CD4-positive, alpha-beta T cell (primary cell): Measurements from ENCODE around the gene MCTP2. TPM values are rescaled to one million over a fixed set of nuclear protein-coding genes. Genes with fewer than 3 reads are reported as not detected.

Experiments used
- ATAC-seq: fragments of 200-7000 bp; cut with Tn5 transposase; one replicate; pipeline ENCODE4 v1.10.0; 2022; ENCODE audit warnings: mild to moderate bottlenecking; ENCODE audit not compliant: poor library complexity
- CTCF ChIA-PET: fragments of 350-600 bp; sonication (Branson Sonifier 250); formaldehyde crosslinking; loops from one replicate; lab custom pipeline; 2021; ENCODE audit warnings: antibody characterized with exemption, inconsistent platforms; lab: Charles Lee
- POLR2A ChIA-PET: fragments of 350-600 bp; sonication (Branson Sonifier 250); formaldehyde crosslinking; loops from one replicate; lab custom pipeline; 2021; ENCODE audit warnings: antibody characterized with exemption, inconsistent platforms; lab: Charles Lee
- DNase-seq, 14 experiments: peaks; one replicate each; pipeline ENCODE4 v3.0.0-alpha.2; 2013 to 2020; ENCODE audit warnings: mixed read lengths in 2 of 14
- H3K27ac ChIP-seq, 2 donors: one replicate each; pipeline versions ENCODE4 v1.5.1 to v1.7.0; 2013; ENCODE audit warnings: low read length in 2 of 2, low read depth in 1 of 2, mild to moderate bottlenecking in 1 of 2
- H3K27me3 ChIP-seq, 2 experiments: 1 replicate in 1 of 2; 2 replicates in 1 of 2; pipeline versions ENCODE4 v1.6.1 to v1.7.0; 2013; ENCODE audit warnings: low read length in 2 of 2, control low read depth in 1 of 2, mild to moderate bottlenecking in 1 of 2, moderate library complexity in 1 of 2; ENCODE audit not compliant: insufficient read depth in 2 of 2, control insufficient read depth in 1 of 2
- H3K36me3 ChIP-seq: one replicate; pipeline ENCODE4 v1.6.1; 2013; ENCODE audit warnings: low read length, control low read depth; ENCODE audit not compliant: insufficient read depth
- H3K4me1 ChIP-seq: one replicate; pipeline ENCODE4 v1.6.1; 2013; ENCODE audit warnings: low read length, control low read depth; ENCODE audit not compliant: insufficient read depth
- H3K4me3 ChIP-seq: one replicate; pipeline ENCODE4 v1.5.1; 2013; ENCODE audit warnings: mild to moderate bottlenecking, low read length, moderate library complexity
- H3K9me3 ChIP-seq, 2 experiments: 1 replicate in 1 of 2; 2 replicates in 1 of 2; pipeline versions ENCODE4 v1.6.1 to v1.7.0; 2013; ENCODE audit warnings: low read length in 2 of 2, mild to moderate bottlenecking in 2 of 2, control low read depth in 1 of 2, moderate library complexity in 1 of 2; ENCODE audit not compliant: control insufficient read depth in 1 of 2, insufficient read depth in 1 of 2
- H3K27ac Mint-ChIP-seq: one replicate; pipeline ENCODE4 v1.8.0; 2020; ENCODE audit warnings: mixed read lengths
- H3K27me3 Mint-ChIP-seq: one replicate; pipeline ENCODE4 v1.8.0; 2021; ENCODE audit warnings: mixed read lengths
- H3K36me3 Mint-ChIP-seq: one replicate; pipeline ENCODE4 v1.8.0; 2021; ENCODE audit warnings: low read depth, mixed read lengths
- H3K4me1 Mint-ChIP-seq: one replicate; pipeline ENCODE4 v1.8.0; 2021; ENCODE audit warnings: low read depth, mixed read lengths
- H3K4me3 Mint-ChIP-seq: one replicate; pipeline ENCODE4 v1.8.0; 2020; ENCODE audit warnings: mild to moderate bottlenecking, mixed read lengths
- H3K9me3 Mint-ChIP-seq: one replicate; pipeline ENCODE4 v1.8.0; 2020; ENCODE audit warnings: mixed read lengths
- CTCF ChIP-seq: fragments of 200-600 bp; IDR thresholded peaks from one replicate; pipeline ENCODE4 v1.8.0; 2022; ENCODE audit warnings: antibody characterized with exemption, mild to moderate bottlenecking
- intact Hi-C, 2 experiments: fragments of 100-400 bp; cut with DNase I in 1 of 2; cut with micrococcal nuclease in 1 of 2; formaldehyde crosslinking; loops; one replicate each; pipeline versions ENCODE4 v1.15.1 to v1.9.0; 2023 to 2025; cut with DNase I, micrococcal nuclease
- polyA plus RNA-seq, 2 donors: library from polyadenylated mRNA; unstranded; fragments of 120-200 nt; gene quantifications; one replicate each; pipeline ENCODE4 v1.2.1, GENCODE V29; 2013
- total RNA-seq, 174 experiments: library from RNA in 2 of 174; stranded (reverse) in 2 of 174; gene quantifications; one replicate each; pipeline ENCODE4 v1.2.3 and lab custom pipeline; 2021 to 2026

The MCTP2 gene
- total RNA-seq: 10 to 100 TPM in 1 of 2 experiments, 1 to 10 TPM in 1; 8.0 to 10.8 TPM
- 6.8 TPM for polyA plus RNA-seq (2013, experiment 1 of 2)
- 8.0 TPM for polyA plus RNA-seq (2013, experiment 2 of 2)
- total RNA-seq (lab: John Stamatoyannopoulos, UW): 8.7 to 46.8 (median 20.3) reads per million in 172 experiments

DNA sequence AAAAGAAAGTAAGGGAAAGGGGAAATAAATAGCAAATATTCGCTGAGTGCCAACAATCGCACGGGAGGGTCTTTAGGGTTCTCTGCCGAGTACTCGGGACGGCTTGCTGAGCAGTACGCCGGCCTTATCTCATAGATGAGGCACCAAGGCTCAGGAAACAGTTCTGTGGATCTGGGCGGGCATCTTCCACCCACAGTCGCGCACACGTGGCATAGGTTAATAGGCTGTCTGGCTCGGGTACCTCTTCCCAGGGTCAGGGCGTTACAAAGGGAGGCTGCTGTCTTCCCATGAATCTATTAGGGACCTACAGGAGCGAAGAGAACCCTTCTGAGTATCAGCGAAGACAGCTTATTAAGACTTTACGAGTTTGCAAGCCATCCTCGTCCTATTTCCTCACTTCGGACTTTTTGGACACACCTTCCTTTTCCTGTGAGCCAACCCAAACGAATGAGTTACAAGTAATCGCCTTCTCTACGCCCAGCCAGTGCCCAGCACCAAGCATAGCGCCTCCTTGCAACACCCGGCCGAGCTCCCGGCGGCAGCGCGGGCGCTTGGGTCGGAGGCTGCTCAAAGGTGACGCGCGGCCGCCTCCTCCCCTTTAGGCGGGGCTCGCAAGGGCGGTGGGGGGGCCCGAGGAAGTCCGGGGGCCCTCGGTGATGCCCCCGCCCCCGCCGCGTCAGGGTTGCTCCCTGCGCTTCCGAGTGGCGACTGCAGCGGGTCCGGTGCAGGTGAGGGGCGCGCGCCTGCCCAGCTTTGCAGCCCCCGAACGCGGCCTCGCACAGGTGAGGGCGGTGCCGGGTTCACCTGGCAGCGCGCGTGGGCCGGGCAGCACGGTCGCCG is at the start of gene MCTP2:
TSS of gene MCTP2 (plus strand) at position 679 of the 840 bp plus-strand sequence. CDS start 66,705 bp downstream, outside the sequence.
- Histone ChIP-seq H3K27me3 (no peaks in the 10 kb centered on the region), H3K27ac (peak within 1 kb of the TSS; percentile 53 to 89), H3K9me3 (no peaks in the 10 kb centered on the region), H3K36me3 (no peaks in the 10 kb centered on the region), H3K4me3 (peak within 1 kb of the TSS; percentile 75), H3K4me1 (peaks cover 27% of the 10 kb centered on the region)
- Mint-ChIP-seq H3K27me3 (no peaks in the 10 kb centered on the region), H3K9me3 (no peaks in the 10 kb centered on the region), H3K4me1 (peaks cover 45% of the 10 kb centered on the region), H3K27ac (peak within 1 kb of the TSS; percentile 90), H3K36me3 (no peaks in the 10 kb centered on the region), H3K4me3 (peak within 1 kb of the TSS; percentile 96)
- intact Hi-C loops: loop anchor here in 1 of 2 experiments (5.0 to 10.0 kb wide), 2 partner anchors 59 to 94 kb away; no protein-coding TSS in a partner anchor
- no peak for TF ChIP-seq CTCF
- CTCF ChIA-PET: interaction anchor here (1.7 to 2.0 kb wide), 3 partner anchors 8 to 67 kb away, joined by 4 to 8 read pairs (median 6); no protein-coding TSS in a partner anchor
- DNase-seq: peak; percentile 59 to 92 (median 78)
- peak; percentile 83 for ATAC-seq
- POLR2A ChIA-PET: interaction anchor here (1.0 to 3.5 kb wide), 4 partner anchors 9 to 91 kb away, joined by 3 to 23 read pairs (median 6); no protein-coding TSS in a partner anchor

- H3K4me3 ChIP-seq: no peak overlapping the region
- Mint-ChIP-seq H3K4me1 (no peaks in the 10 kb centered on the region), H3K4me3 (no peak overlapping the region), H3K9me3 (no peaks in the 10 kb centered on the region), H3K36me3 (no peaks in the 10 kb centered on the region), H3K27ac (no peak overlapping the region), H3K27me3 (no peaks in the 10 kb centered on the region)
- peaks cover 0 to 5% of the 10 kb centered on the region in 2 experiments for H3K27me3 ChIP-seq
- intact Hi-C loops: no loop called here
- no peak for TF ChIP-seq CTCF
- H3K36me3 ChIP-seq: no peaks in the 10 kb centered on the region
- POLR2A ChIA-PET: no interaction called here
- H3K27ac ChIP-seq: no peak overlapping the region
- no peaks in the 10 kb centered on the region for H3K9me3 ChIP-seq
- no peaks in the 10 kb centered on the region for H3K4me1 ChIP-seq
- DNase-seq (no peak), ATAC-seq (no peak)
- CTCF ChIA-PET: no interaction called here
Measured at GRCh38 chr15:94182883-94183282, 48.5 kb upstream of the MCTP2 start.

GRCh38 chr15:94185547-94186236 is 45.7 kb upstream of the MCTP2 start:
- H3K27ac ChIP-seq: no peak overlapping the region
- DNase-seq: no peak
- Mint-ChIP-seq H3K36me3 (no peaks in the 10 kb centered on the region), H3K4me1 (no peaks in the 10 kb centered on the region), H3K4me3 (no peak overlapping the region), H3K9me3 (no peaks in the 10 kb centered on the region), H3K27ac (no peak overlapping the region), H3K27me3 (no peaks in the 10 kb centered on the region)
- ChIA-PET POLR2A (no interaction called here), CTCF (no interaction called here)
- H3K27me3 ChIP-seq: peaks cover 0 to 5% of the 10 kb centered on the region in 2 experiments
- ATAC-seq: no peak
- H3K4me3 ChIP-seq: no peak overlapping the region
- H3K9me3 ChIP-seq: no peaks in the 10 kb centered on the region
- intact Hi-C loops: no loop called here
- H3K4me1 ChIP-seq: no peaks in the 10 kb centered on the region
- no peaks in the 10 kb centered on the region for H3K36me3 ChIP-seq
- TF ChIP-seq CTCF: no peak
